BJ (cell line): ENCODE measurements around the gene ADAMTS18. TPM values are rescaled to one million over a fixed set of nuclear protein-coding genes. Genes with fewer than 3 reads are reported as not detected.

Source experiments
- CTCF ChIA-PET: fragments of 350-600 bp; formaldehyde crosslinking; extraction: SDS; loops from one replicate; lab custom pipeline; 2021; ENCODE audit warnings: antibody characterized with exemption, inconsistent platforms; lab: Yijun Ruan, JAX
- POLR2A ChIA-PET: fragments of 300-600 bp; sonication (Branson Sonifier 250); formaldehyde crosslinking; extraction: SDS; loops from one replicate; lab custom pipeline; 2021; ENCODE audit warnings: antibody characterized with exemption; lab: Charles Lee
- DNase-seq: peaks from one replicate; pipeline ENCODE4 v3.0.0-alpha.2; 2011; ENCODE audit warnings: low read depth
- H3K27me3 ChIP-seq: 2 replicates; pipeline ENCODE4 v1.6.0; 2011; ENCODE audit warnings: low read length; ENCODE audit not compliant: control insufficient read depth, insufficient read depth
- H3K36me3 ChIP-seq: 2 replicates; pipeline ENCODE4 v1.5.1; 2011; ENCODE audit warnings: low read length; ENCODE audit not compliant: control insufficient read depth, insufficient read depth
- H3K4me3 ChIP-seq: 2 replicates; pipeline ENCODE4 v1.5.1; 2011; ENCODE audit warnings: low read depth, mild to moderate bottlenecking, control low read depth, low read length
- CTCF ChIP-seq: IDR thresholded peaks from 2 replicates; pipeline ENCODE4 v1.5.1; 2011; ENCODE audit warnings: low read depth, mild to moderate bottlenecking, control low read depth, inconsistent platforms, low read length, moderate library complexity; ENCODE audit not compliant: insufficient read depth
- polyA plus RNA-seq: library from polyadenylated mRNA; depleted of rRNA; stranded (reverse); fragments of >200 nt; gene quantifications from 2 replicates; pipeline ENCODE4 v1.2.3, GENCODE V29; 2011

Gene ADAMTS18
- polyA plus RNA-seq, 1 experiment, result not detected

GRCh38 chr16:77385481-77385880 is 49.4 kb downstream of the ADAMTS18 start:
- TF ChIP-seq CTCF, result no peak
- Histone ChIP-seq H3K36me3 (no peaks in the 10 kb centered on the region), H3K4me3 (no peak overlapping the region), H3K27me3 (no peaks in the 10 kb centered on the region)
- no peak for DNase-seq
- POLR2A ChIA-PET, result no interaction called here
- CTCF ChIA-PET, result interaction anchor here (0.9 to 1.8 kb wide), 2 partner anchors 148 to 198 kb away, joined by 4 to 6 read pairs; no protein-coding TSS in a partner anchor

- CTCF ChIA-PET, result no interaction called here
- no peak for TF ChIP-seq CTCF
- H3K27me3 ChIP-seq, result no peaks in the 10 kb centered on the region
- DNase-seq, result no peak
- H3K4me3 ChIP-seq, result no peak overlapping the region
- H3K36me3 ChIP-seq, result no peaks in the 10 kb centered on the region
- POLR2A ChIA-PET, result interaction anchor here (0.5 kb wide), 1 partner anchor 97 kb away, joined by 3 read pairs; no protein-coding TSS in a partner anchor
Measured at GRCh38 chr16:77383606-77384187, 51.1 kb downstream of the ADAMTS18 start.

- peak; percentile 38 for TF ChIP-seq CTCF
- ChIA-PET CTCF (interaction anchor here (0.6 to 2.4 kb wide), 3 partner anchors 140 to 206 kb away, joined by 3 to 11 read pairs (median 3); no protein-coding TSS in a partner anchor), POLR2A (interaction anchor here (0.6 kb wide), 1 partner anchor 79 kb away, joined by 3 read pairs; no protein-coding TSS in a partner anchor)
- Histone ChIP-seq H3K27me3 (no peaks in the 10 kb centered on the region), H3K4me3 (no peak overlapping the region), H3K36me3 (no peaks in the 10 kb centered on the region)
- DNase-seq, result no peak
Measured at GRCh38 chr16:77376358-77376757, 58.5 kb downstream of the ADAMTS18 start.

GRCh38 chr16:77375396-77375795 is 59.4 kb downstream of the ADAMTS18 start:
- no peaks in the 10 kb centered on the region for H3K27me3 ChIP-seq
- DNase-seq, result no peak
- ChIA-PET POLR2A (no interaction called here), CTCF (no interaction called here)
- no peaks in the 10 kb centered on the region for H3K36me3 ChIP-seq
- TF ChIP-seq CTCF, result no peak
- no peak overlapping the region for H3K4me3 ChIP-seq

- Histone ChIP-seq H3K36me3 (no peaks in the 10 kb centered on the region), H3K27me3 (no peaks in the 10 kb centered on the region), H3K4me3 (no peak overlapping the region)
- DNase-seq, result no peak
- TF ChIP-seq CTCF, result no peak
- CTCF ChIA-PET, result interaction anchor here (0.8 kb wide), 1 partner anchor 138 kb away, joined by 3 read pairs; no protein-coding TSS in a partner anchor
- POLR2A ChIA-PET, result no interaction called here
Measured at GRCh38 chr16:77374384-77374783, 60.5 kb downstream of the ADAMTS18 start.
